ENCODE measurements around the gene GREB1. TPM values are rescaled to one million over a fixed set of nuclear protein-coding genes. Genes with fewer than 3 reads are reported as not detected.

The GREB1 gene
- total and polyA plus RNA-seq, 9 donors, result 104 to 723 (median 232) TPM

- Histone ChIP-seq H3K27me3 (no peaks in the 10 kb centered on the region), H3K9me3 (no peaks in the 10 kb centered on the region), H3K27ac (peak overlapping the region in 1 of 2 donors; percentile 65), H3K4me1 (ENCODE audit: insufficient read depth) (peaks cover 28% of the 10 kb centered on the region), H3K36me3 (no peaks in the 10 kb centered on the region), H3K4me3 (no peak overlapping the region)
- DNase-seq, result peak in 2 of 5 donors; percentile 24 to 27
- intact Hi-C loops (cut with DNase I), result no loop called here
- 62 to 69% (median 64%) methylated on average over 11 of the region's 11 CpGs for WGBS, 3 donors
- TF ChIP-seq EP300 (IDR thresholded peaks at IDR 0.05), result no peak
- no peak for TF ChIP-seq POLR2A (IDR thresholded peaks at IDR 0.05)
- no peak for TF ChIP-seq CTCF (IDR thresholded peaks at IDR 0.05)
These were observed 27.9 kb upstream of the GREB1 start for GRCh38 chr2:11505652-11506610.

- intact Hi-C loops (cut with DNase I), result no loop called here
- peak; percentile 59 to 73 (median 66) for DNase-seq
- no peak for TF ChIP-seq POLR2A (IDR thresholded peaks at IDR 0.05)
- 30 to 37% (median 35%) methylated on average over 3 of the region's 3 CpGs for WGBS, 3 donors
- Histone ChIP-seq H3K4me3 (no peak overlapping the region), H3K27ac (peak overlapping the region in 1 of 2 donors; percentile 65), H3K9me3 (no peaks in the 10 kb centered on the region), H3K36me3 (no peaks in the 10 kb centered on the region), H3K27me3 (no peaks in the 10 kb centered on the region), H3K4me1 (ENCODE audit: insufficient read depth) (peaks cover 28% of the 10 kb centered on the region)
These were observed 27.3 kb upstream of the GREB1 start for GRCh38 chr2:11506611-11506969.

GRCh38 chr2:11507517-11507916 lies 26.3 kb upstream of the GREB1 start:
- peak overlapping the region; percentile 68 to 86 for H3K27ac ChIP-seq
- intact Hi-C loops (cut with DNase I), result no loop called here
- DNase-seq, result peak in 3 of 5 donors; percentile 18 to 56 (median 52)
- H3K36me3 ChIP-seq, result no peaks in the 10 kb centered on the region
- H3K9me3 ChIP-seq, result no peaks in the 10 kb centered on the region
- no peak for TF ChIP-seq POLR2A (IDR thresholded peaks at IDR 0.05)
- no peak for TF ChIP-seq CTCF (IDR thresholded peaks at IDR 0.05)
- no peak for TF ChIP-seq EP300 (IDR thresholded peaks at IDR 0.05)
- peaks cover 30% of the 10 kb centered on the region for H3K4me1 ChIP-seq (ENCODE audit: insufficient read depth)
- 36 to 64% (median 40%) methylated on average over 2 of the region's 2 CpGs for WGBS, 3 donors
- no peak overlapping the region for H3K4me3 ChIP-seq
- H3K27me3 ChIP-seq, result no peaks in the 10 kb centered on the region

GRCh38 chr2:11508279-11508678 lies 25.6 kb upstream of the GREB1 start:
- H3K9me3 ChIP-seq, result no peaks in the 10 kb centered on the region
- peaks cover 31% of the 10 kb centered on the region for H3K4me1 ChIP-seq (ENCODE audit: insufficient read depth)
- DNase-seq, result peak; percentile 60 to 80 (median 75)
- no peaks in the 10 kb centered on the region for H3K36me3 ChIP-seq
- H3K27me3 ChIP-seq, result no peaks in the 10 kb centered on the region
- WGBS, 3 donors, result 9 to 22% (median 17%) methylated on average over 8 of the region's 8 CpGs
- intact Hi-C loops (cut with DNase I), result no loop called here
- H3K27ac ChIP-seq, result peak overlapping the region; percentile 68 to 86
- H3K4me3 ChIP-seq, result no peak overlapping the region
- TF ChIP-seq CTCF (IDR thresholded peaks at IDR 0.05) (no peak), EP300 (IDR thresholded peaks at IDR 0.05) (no peak), POLR2A (IDR thresholded peaks at IDR 0.05) (no peak)

All from ovary (tissue), 9 donors.